Measurements from ENCODE around the gene NUP98. TPM values are rescaled to one million over a fixed set of nuclear protein-coding genes. Genes with fewer than 3 reads are reported as not detected.
A peak's percentile ranks its signal among the peaks of the same experiment; 100 is the strongest.

The NUP98 gene
- total RNA-seq, 6 experiments from 2014 or later, result 29.7 to 69.0 (median 34.3) TPM

GRCh38 chr11:3723014-3723708 is 74.2 kb downstream of the NUP98 start:
- intact Hi-C loops (cut with DNase I), result no loop called here
- Histone ChIP-seq H3K9me3 (no peaks in the 10 kb centered on the region), H3K27ac (no peak overlapping the region), H3K4me3 (no peak overlapping the region), H3K4me1 (no peaks in the 10 kb centered on the region), H3K36me3 (peaks cover 5 to 85% (median 37%) of the 10 kb centered on the region in 4 donors), H3K27me3 (no peaks in the 10 kb centered on the region)
- 90% methylated on average over 6 of the region's 6 CpGs for whole genome bisulfite sequencing (ENCODE audit: insufficient coverage, low coverage, low lambda C conversion rate, missing lambda C conversion rate)
- ATAC-seq, result no peak
- DNase-seq, result no peak
- TF ChIP-seq POLR2A (IDR thresholded peaks at IDR 0.05) (no peak), CTCF (IDR thresholded peaks at IDR 0.05) (no peak)

- Histone ChIP-seq H3K9me3 (no peaks in the 10 kb centered on the region), H3K27me3 (no peaks in the 10 kb centered on the region), H3K36me3 (peaks cover 5 to 84% (median 34%) of the 10 kb centered on the region in 4 donors), H3K4me1 (no peaks in the 10 kb centered on the region), H3K4me3 (no peak overlapping the region), H3K27ac (no peak overlapping the region)
- 88% methylated on average over 2 of the region's 2 CpGs for WGBS (ENCODE audit: insufficient coverage, low coverage, low lambda C conversion rate, missing lambda C conversion rate)
- no peak for DNase-seq
- no peak for ATAC-seq
- TF ChIP-seq POLR2A (IDR thresholded peaks at IDR 0.05) (no peak), CTCF (IDR thresholded peaks at IDR 0.05) (no peak)
- intact Hi-C loops (cut with DNase I), result no loop called here
Measured at GRCh38 chr11:3722100-3722499, 75.3 kb downstream of the NUP98 start.

GRCh38 chr11:3720997-3721396 is 76.4 kb downstream of the NUP98 start:
- no peak overlapping the region for H3K4me3 ChIP-seq
- H3K4me1 ChIP-seq, result no peaks in the 10 kb centered on the region
- intact Hi-C loops (cut with DNase I), result no loop called here
- no peak for DNase-seq
- peaks cover 5 to 95% (median 37%) of the 10 kb centered on the region in 4 donors for H3K36me3 ChIP-seq
- H3K27me3 ChIP-seq, result no peaks in the 10 kb centered on the region
- ATAC-seq, result no peak
- H3K9me3 ChIP-seq, result no peaks in the 10 kb centered on the region
- WGBS (ENCODE audit: insufficient coverage, low coverage, low lambda C conversion rate, missing lambda C conversion rate), result 89% methylated on average over 2 of the region's 2 CpGs
- H3K27ac ChIP-seq, result no peak overlapping the region
- TF ChIP-seq POLR2A (IDR thresholded peaks at IDR 0.05), result no peak
- no peak for TF ChIP-seq CTCF (IDR thresholded peaks at IDR 0.05)

- no peak for DNase-seq
- H3K9me3 ChIP-seq, result no peaks in the 10 kb centered on the region
- H3K27ac ChIP-seq, result no peak overlapping the region
- peaks cover 0 to 34% (median 6%) of the 10 kb centered on the region in 4 donors for H3K4me1 ChIP-seq
- peaks cover 0 to 36% (median 14%) of the 10 kb centered on the region in 4 donors for H3K36me3 ChIP-seq
- intact Hi-C loops (cut with DNase I), result no loop called here
- no peak for TF ChIP-seq POLR2A (IDR thresholded peaks at IDR 0.05)
- TF ChIP-seq CTCF (IDR thresholded peaks at IDR 0.05), result no peak
- no peaks in the 10 kb centered on the region for H3K27me3 ChIP-seq
- peak; percentile 75 to 81 (median 78) for ATAC-seq
- no peak overlapping the region for H3K4me3 ChIP-seq
- 30% methylated on average over 6 of the region's 6 CpGs for WGBS (ENCODE audit: insufficient coverage, low coverage, low lambda C conversion rate, missing lambda C conversion rate)
Measured at GRCh38 chr11:3712274-3712673, 85.1 kb downstream of the NUP98 start.

Measured in right lobe of liver (tissue), 6 donors.